Kidney (tissue), 14 donors: ENCODE results near the gene RUNX1. TPM values are rescaled to one million over a fixed set of nuclear protein-coding genes. Genes with fewer than 3 reads are reported as not detected.

Experiments used
- DNase-seq, 5 donors: peaks; one replicate each; pipeline ENCODE4 v3.0.0-alpha.2; 2013 to 2020
- FAIRE-seq: peaks from 2 replicates; lab custom pipeline; 2012; peaks lifted over from hg19 to GRCh38; lab: Jason Lieb, UNC
- H3K27ac ChIP-seq, 2 donors: one replicate each; pipeline ENCODE4 v1.7.0; 2013; ENCODE audit warnings: low read depth in 2 of 2, low read length in 2 of 2, inconsistent platforms in 1 of 2
- H3K27me3 ChIP-seq: one replicate; pipeline ENCODE4 v1.7.1; 2013; ENCODE audit warnings: low read length, inconsistent platforms; ENCODE audit not compliant: control insufficient read depth, insufficient read depth
- H3K36me3 ChIP-seq, 3 donors: one replicate each; pipeline versions ENCODE4 v1.7.0 to v1.7.1; 2013; ENCODE audit warnings: low read length in 3 of 3, control low read depth in 1 of 3, inconsistent platforms in 1 of 3; ENCODE audit not compliant: insufficient read depth in 3 of 3, control insufficient read depth in 2 of 3
- H3K4me1 ChIP-seq, 3 donors: one replicate each; pipeline versions ENCODE4 v1.7.0 to v1.7.1; 2013; ENCODE audit warnings: low read length in 3 of 3, inconsistent platforms in 1 of 3, low read depth in 1 of 3; ENCODE audit not compliant: control insufficient read depth in 2 of 3, insufficient read depth in 2 of 3
- H3K4me3 ChIP-seq, 3 donors: one replicate each; pipeline versions ENCODE4 v1.7.0 to v1.8.1; 2013; ENCODE audit warnings: low read length in 3 of 3, control low read depth in 1 of 3, inconsistent platforms in 1 of 3
- H3K9ac ChIP-seq, 3 donors: one replicate each; pipeline versions ENCODE4 v1.7.0 to v1.7.1; 2013; ENCODE audit warnings: low read length in 3 of 3, control low read depth in 1 of 3, inconsistent platforms in 1 of 3
- H3K9me3 ChIP-seq, 3 donors: one replicate each; pipeline versions ENCODE4 v1.7.0 to v1.7.1; 2013; ENCODE audit warnings: low read length in 3 of 3, control low read depth in 1 of 3, inconsistent platforms in 1 of 3; ENCODE audit not compliant: control insufficient read depth in 2 of 3, insufficient read depth in 1 of 3
- CTCF ChIP-seq: IDR thresholded peaks from 3 replicates; pipeline ENCODE4 v1.5.1; 2012; ENCODE audit warnings: mild to moderate bottlenecking, moderate library complexity, borderline replicate concordance; ENCODE audit not compliant: insufficient read depth; ENCODE audit errors: extremely low read depth
- intact Hi-C: fragments of 100-400 bp; cut with DNase I; formaldehyde crosslinking; loops from one replicate; pipeline ENCODE4 v1.11.1; 2022
- polyA plus RNA-seq: library from polyadenylated mRNA; stranded (reverse); fragments of 350-450 nt; fragmentation: Illumina TruSeq; extraction: RNeasy Lipid Tissue Mini Kit (QIAGEN cat#74804); gene quantifications from one replicate; pipeline ENCODE4 v1.2.3, GENCODE V29; 2014; ENCODE audit warnings: low read depth, low replicate concordance; ENCODE audit not compliant: insufficient read depth
- total RNA-seq: library from RNA; stranded (reverse); fragmentation: NEBNext Ultra II Directional; extraction: Animal tissue kit (Norgen Biotek cat#: 25700); gene quantifications from one replicate; pipeline ENCODE4 v1.2.1, GENCODE V29; 2021
- donor health status: control.
- donor health status: control.
- donor health status: control.
- donor health status: control.
- donor health status: control.
- donor health status: DM: yes; HTN: yes; CAD: no.
- donor health status: Normal renal cell carcinoma (clear cell type).

Gene RUNX1
- total and polyA plus RNA-seq, 2 donors from 2014 or later = 1.3 to 58.0 TPM

GRCh38 chr21:34788879-34789278, 260.2 kb downstream of the RUNX1 start:
- Histone ChIP-seq H3K4me3 (no peak overlapping the region), H3K9me3 (no peaks in the 10 kb centered on the region), H3K27me3 (no peaks in the 10 kb centered on the region), H3K9ac (no peak overlapping the region), H3K36me3 (no peaks in the 10 kb centered on the region), H3K27ac (no peak overlapping the region), H3K4me1 (no peaks in the 10 kb centered on the region)
- TF ChIP-seq CTCF = no peak
- FAIRE-seq (no peak), DNase-seq (no peak)
- intact Hi-C loops = no loop called here

DNA sequence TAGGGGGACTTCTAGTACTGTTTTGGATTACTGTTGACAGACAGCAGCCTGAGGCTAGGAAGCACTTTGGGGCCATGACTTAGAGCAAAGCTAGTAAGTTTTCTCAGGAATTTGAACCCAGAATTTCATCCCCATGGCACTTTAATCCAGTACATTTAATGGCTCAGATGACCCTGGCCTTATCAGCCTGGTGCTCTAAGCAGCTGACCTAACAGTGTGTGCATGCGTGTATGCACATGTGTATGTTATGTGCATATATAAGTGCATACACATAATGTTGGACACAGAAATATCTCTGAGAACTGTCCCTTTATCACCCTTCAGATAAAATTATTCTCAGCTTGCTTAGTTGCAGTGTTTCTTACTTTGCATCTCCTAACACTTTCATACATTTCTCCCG, 265.3 kb downstream of the RUNX1 start:
- Histone ChIP-seq H3K9ac (no peak overlapping the region), H3K4me3 (no peak overlapping the region), H3K27me3 (no peaks in the 10 kb centered on the region), H3K36me3 (no peaks in the 10 kb centered on the region), H3K27ac (no peak overlapping the region), H3K9me3 (no peaks in the 10 kb centered on the region), H3K4me1 (no peaks in the 10 kb centered on the region)
- intact Hi-C loops = no loop called here
- no peak for FAIRE-seq
- no peak for TF ChIP-seq CTCF
- DNase-seq = no peak

- Histone ChIP-seq H3K27me3 (no peaks in the 10 kb centered on the region), H3K27ac (no peak overlapping the region), H3K4me1 (no peaks in the 10 kb centered on the region), H3K9me3 (no peaks in the 10 kb centered on the region), H3K9ac (no peak overlapping the region), H3K4me3 (no peak overlapping the region), H3K36me3 (no peaks in the 10 kb centered on the region)
- no peak for DNase-seq
- intact Hi-C loops = no loop called here
- no peak for TF ChIP-seq CTCF
- FAIRE-seq = no peak
Observed at GRCh38 chr21:34782506-34783360, 266.4 kb downstream of the RUNX1 start.
